ENCODE data around the gene SORCS1. TPM values are rescaled to one million over a fixed set of nuclear protein-coding genes. Genes with fewer than 3 reads are reported as not detected.

SORCS1 gene
- total and polyA plus RNA-seq, 4 donors = 0.08 to 0.21 (median 0.09) TPM; not detected in 1

DNA sequence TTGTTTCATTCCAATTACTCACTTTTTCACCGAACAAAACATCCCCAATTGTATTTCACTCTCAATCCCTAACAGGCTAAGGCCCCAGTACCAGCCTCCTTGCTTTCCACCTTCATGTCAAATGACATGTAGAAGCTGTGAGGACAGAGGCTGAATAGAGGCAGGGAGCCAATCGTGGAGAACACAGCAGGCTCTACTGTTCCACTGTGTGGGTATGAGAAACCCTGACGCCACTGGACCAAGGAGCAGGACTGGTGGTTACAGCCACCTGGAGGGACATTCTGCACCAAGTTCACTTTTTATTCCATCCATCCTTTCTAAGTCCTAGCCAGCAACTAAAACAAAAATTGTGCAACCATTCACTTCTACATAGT lies 502.8 kb downstream of the SORCS1 start:
- TF ChIP-seq HNF4A (conservative IDR thresholded peaks at IDR 0.05) = no peak
- TF ChIP-seq RXRA (IDR thresholded peaks at IDR 0.05) = no peak
- TF ChIP-seq RAD21 (IDR thresholded peaks at IDR 0.05) = no peak
- TF ChIP-seq SP1 (IDR thresholded peaks at IDR 0.05) = no peak
- TF ChIP-seq FOXA1 (IDR thresholded peaks at IDR 0.05) = no peak
- DNase-seq (ENCODE audit: low spot score) = no peak
- Histone ChIP-seq H3K4me1 (ENCODE audit: control insufficient read depth in 4 of 4, insufficient read depth in 4 of 4, low read length in 3 of 4) (no peaks in the 10 kb centered on the region), H3K27me3 (ENCODE audit: control insufficient read depth in 4 of 4, insufficient read depth in 4 of 4, low read length in 3 of 4) (no peaks in the 10 kb centered on the region), H3K9ac (ENCODE audit: low read depth in 1 of 2, low read length in 2 of 2) (no peak overlapping the region), H3K36me3 (ENCODE audit: control insufficient read depth in 4 of 4, insufficient read depth in 3 of 4, low read depth in 1 of 4, low read length in 3 of 4) (no peaks in the 10 kb centered on the region), H3K27ac (ENCODE audit: low read depth in 1 of 2, low read length in 2 of 2) (no peak overlapping the region), H3K4me3 (ENCODE audit: low read depth in 1 of 3, low read length in 3 of 3) (no peak overlapping the region), H3K9me3 (ENCODE audit: control insufficient read depth in 4 of 4, low read length in 3 of 4) (no peaks in the 10 kb centered on the region)
- 72% methylated on average over 3 of the region's 3 CpGs for WGBS

DNA sequence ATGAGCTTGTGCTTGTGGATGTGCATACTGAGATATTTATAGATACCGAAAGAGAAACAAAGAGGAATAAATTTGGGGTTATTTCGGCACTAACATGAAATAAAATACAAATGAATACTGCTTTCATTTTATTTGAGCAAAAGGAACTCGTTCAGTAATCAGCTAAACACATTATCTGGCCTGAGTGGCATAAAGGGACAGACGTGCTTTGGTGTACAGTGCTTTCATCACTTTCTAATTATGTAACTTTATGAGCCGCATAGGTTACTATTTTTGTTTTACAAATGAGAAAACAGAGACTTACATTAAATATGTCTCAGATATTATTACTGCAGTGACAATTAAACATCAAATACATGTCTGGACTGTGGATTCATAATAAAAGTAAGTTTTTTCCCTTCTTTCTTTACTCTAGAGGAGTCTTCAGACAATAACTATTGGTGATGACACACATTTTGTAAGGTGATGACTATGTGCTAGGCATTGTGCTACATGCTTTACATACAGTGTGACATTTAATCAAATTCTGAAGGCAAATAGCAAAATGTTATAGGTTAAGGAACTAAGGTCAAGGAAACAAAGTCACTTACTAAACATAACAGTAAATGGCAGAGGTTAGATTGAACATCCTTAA lies 503.3 kb downstream of the SORCS1 start:
- Histone ChIP-seq H3K4me3 (ENCODE audit: low read depth in 1 of 3, low read length in 3 of 3) (no peak overlapping the region), H3K36me3 (ENCODE audit: control insufficient read depth in 4 of 4, insufficient read depth in 3 of 4, low read depth in 1 of 4, low read length in 3 of 4) (no peaks in the 10 kb centered on the region), H3K4me1 (ENCODE audit: control insufficient read depth in 4 of 4, insufficient read depth in 4 of 4, low read length in 3 of 4) (no peaks in the 10 kb centered on the region), H3K9ac (ENCODE audit: low read depth in 1 of 2, low read length in 2 of 2) (no peak overlapping the region), H3K27me3 (ENCODE audit: control insufficient read depth in 4 of 4, insufficient read depth in 4 of 4, low read length in 3 of 4) (no peaks in the 10 kb centered on the region), H3K27ac (ENCODE audit: low read depth in 1 of 2, low read length in 2 of 2) (no peak overlapping the region), H3K9me3 (ENCODE audit: control insufficient read depth in 4 of 4, low read length in 3 of 4) (no peaks in the 10 kb centered on the region)
- TF ChIP-seq, protein P1, sequence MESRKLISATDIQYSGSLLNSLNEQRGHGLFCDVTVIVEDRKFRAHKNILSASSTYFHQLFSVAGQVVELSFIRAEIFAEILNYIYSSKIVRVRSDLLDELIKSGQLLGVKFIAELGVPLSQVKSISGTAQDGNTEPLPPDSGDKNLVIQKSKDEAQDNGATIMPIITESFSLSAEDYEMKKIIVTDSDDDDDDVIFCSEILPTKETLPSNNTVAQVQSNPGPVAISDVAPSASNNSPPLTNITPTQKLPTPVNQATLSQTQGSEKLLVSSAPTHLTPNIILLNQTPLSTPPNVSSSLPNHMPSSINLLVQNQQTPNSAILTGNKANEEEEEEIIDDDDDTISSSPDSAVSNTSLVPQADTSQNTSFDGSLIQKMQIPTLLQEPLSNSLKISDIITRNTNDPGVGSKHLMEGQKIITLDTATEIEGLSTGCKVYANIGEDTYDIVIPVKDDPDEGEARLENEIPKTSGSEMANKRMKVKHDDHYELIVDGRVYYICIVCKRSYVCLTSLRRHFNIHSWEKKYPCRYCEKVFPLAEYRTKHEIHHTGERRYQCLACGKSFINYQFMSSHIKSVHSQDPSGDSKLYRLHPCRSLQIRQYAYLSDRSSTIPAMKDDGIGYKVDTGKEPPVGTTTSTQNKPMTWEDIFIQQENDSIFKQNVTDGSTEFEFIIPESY (IDR thresholded peaks at IDR 0.05) = no peak
- TF ChIP-seq SP1 (IDR thresholded peaks at IDR 0.05) = no peak
- TF ChIP-seq NR2F2 (IDR thresholded peaks at IDR 0.05) = no peak
- TF ChIP-seq GABPA (IDR thresholded peaks at IDR 0.05 in 1 of 2, conservative IDR thresholded peaks at IDR 0.05 in 1 of 2) = no peak
- no peak for TF ChIP-seq JUND (IDR thresholded peaks at IDR 0.05)
- TF ChIP-seq TAF1 (conservative IDR thresholded peaks at IDR 0.05) = no peak
- no peak for TF ChIP-seq RXRA (IDR thresholded peaks at IDR 0.05)
- no peak for TF ChIP-seq HNF4G (IDR thresholded peaks at IDR 0.05)
- TF ChIP-seq YY1 (IDR thresholded peaks at IDR 0.05) = no peak
- TF ChIP-seq FOXA1 (IDR thresholded peaks at IDR 0.05) = no peak
- TF ChIP-seq, protein P2, sequence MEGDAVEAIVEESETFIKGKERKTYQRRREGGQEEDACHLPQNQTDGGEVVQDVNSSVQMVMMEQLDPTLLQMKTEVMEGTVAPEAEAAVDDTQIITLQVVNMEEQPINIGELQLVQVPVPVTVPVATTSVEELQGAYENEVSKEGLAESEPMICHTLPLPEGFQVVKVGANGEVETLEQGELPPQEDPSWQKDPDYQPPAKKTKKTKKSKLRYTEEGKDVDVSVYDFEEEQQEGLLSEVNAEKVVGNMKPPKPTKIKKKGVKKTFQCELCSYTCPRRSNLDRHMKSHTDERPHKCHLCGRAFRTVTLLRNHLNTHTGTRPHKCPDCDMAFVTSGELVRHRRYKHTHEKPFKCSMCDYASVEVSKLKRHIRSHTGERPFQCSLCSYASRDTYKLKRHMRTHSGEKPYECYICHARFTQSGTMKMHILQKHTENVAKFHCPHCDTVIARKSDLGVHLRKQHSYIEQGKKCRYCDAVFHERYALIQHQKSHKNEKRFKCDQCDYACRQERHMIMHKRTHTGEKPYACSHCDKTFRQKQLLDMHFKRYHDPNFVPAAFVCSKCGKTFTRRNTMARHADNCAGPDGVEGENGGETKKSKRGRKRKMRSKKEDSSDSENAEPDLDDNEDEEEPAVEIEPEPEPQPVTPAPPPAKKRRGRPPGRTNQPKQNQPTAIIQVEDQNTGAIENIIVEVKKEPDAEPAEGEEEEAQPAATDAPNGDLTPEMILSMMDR (IDR thresholded peaks at IDR 0.05; ENCODE audit: low read depth, low read length, missing input control) = no peak
- TF ChIP-seq RAD21 (IDR thresholded peaks at IDR 0.05) = no peak
- no peak for TF ChIP-seq FOXA2 (IDR thresholded peaks at IDR 0.05)
- TF ChIP-seq, protein P3, sequence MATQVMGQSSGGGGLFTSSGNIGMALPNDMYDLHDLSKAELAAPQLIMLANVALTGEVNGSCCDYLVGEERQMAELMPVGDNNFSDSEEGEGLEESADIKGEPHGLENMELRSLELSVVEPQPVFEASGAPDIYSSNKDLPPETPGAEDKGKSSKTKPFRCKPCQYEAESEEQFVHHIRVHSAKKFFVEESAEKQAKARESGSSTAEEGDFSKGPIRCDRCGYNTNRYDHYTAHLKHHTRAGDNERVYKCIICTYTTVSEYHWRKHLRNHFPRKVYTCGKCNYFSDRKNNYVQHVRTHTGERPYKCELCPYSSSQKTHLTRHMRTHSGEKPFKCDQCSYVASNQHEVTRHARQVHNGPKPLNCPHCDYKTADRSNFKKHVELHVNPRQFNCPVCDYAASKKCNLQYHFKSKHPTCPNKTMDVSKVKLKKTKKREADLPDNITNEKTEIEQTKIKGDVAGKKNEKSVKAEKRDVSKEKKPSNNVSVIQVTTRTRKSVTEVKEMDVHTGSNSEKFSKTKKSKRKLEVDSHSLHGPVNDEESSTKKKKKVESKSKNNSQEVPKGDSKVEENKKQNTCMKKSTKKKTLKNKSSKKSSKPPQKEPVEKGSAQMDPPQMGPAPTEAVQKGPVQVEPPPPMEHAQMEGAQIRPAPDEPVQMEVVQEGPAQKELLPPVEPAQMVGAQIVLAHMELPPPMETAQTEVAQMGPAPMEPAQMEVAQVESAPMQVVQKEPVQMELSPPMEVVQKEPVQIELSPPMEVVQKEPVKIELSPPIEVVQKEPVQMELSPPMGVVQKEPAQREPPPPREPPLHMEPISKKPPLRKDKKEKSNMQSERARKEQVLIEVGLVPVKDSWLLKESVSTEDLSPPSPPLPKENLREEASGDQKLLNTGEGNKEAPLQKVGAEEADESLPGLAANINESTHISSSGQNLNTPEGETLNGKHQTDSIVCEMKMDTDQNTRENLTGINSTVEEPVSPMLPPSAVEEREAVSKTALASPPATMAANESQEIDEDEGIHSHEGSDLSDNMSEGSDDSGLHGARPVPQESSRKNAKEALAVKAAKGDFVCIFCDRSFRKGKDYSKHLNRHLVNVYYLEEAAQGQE (IDR thresholded peaks at IDR 0.05) = no peak
- TF ChIP-seq, protein P4, sequence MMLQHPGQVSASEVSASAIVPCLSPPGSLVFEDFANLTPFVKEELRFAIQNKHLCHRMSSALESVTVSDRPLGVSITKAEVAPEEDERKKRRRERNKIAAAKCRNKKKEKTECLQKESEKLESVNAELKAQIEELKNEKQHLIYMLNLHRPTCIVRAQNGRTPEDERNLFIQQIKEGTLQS (IDR thresholded peaks at IDR 0.05) = no peak
- no peak for TF ChIP-seq HNF4A (conservative IDR thresholded peaks at IDR 0.05)
- TF ChIP-seq, protein P5, sequence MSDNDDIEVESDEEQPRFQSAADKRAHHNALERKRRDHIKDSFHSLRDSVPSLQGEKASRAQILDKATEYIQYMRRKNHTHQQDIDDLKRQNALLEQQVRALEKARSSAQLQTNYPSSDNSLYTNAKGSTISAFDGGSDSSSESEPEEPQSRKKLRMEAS (IDR thresholded peaks at IDR 0.05) = no peak
- no peak for TF ChIP-seq EGR1 (IDR thresholded peaks at IDR 0.05; ENCODE audit: low read depth in 2 of 2)
- WGBS = 57% methylated on average over 5 of the region's 5 CpGs
- DNase-seq (ENCODE audit: low spot score) = no peak
